Endothelial cell of umbilical vein (primary cell): ENCODE results near the gene PLXNC1. TPM values are rescaled to one million over a fixed set of nuclear protein-coding genes. Genes with fewer than 3 reads are reported as not detected.

ENCODE experiments used
- BruUV-seq: library from RNA; stranded (reverse); fragments of 400-500 nt; replicated peaks from 2 replicates; lab custom pipeline; 2021; lab: Mats Ljungman, UMichigan
- CTCF ChIA-PET: fragments of 300-600, 350-600 bp; sonication (Branson Sonifier 250); formaldehyde crosslinking; loops from one replicate; lab custom pipeline; 2021; ENCODE audit warnings: antibody characterized with exemption, inconsistent platforms; lab: Charles Lee
- POLR2A ChIA-PET: fragments of 300-600, 350-600 bp; sonication (Branson Sonifier 250); formaldehyde crosslinking; loops from one replicate; lab custom pipeline; 2021; ENCODE audit warnings: antibody characterized with exemption, inconsistent platforms; lab: Charles Lee
- DNase-seq: peaks from one replicate; pipeline ENCODE4 v3.0.0-alpha.2; 2011; ENCODE audit warnings: low read depth, low spot score
- FAIRE-seq: peaks from 2 replicates; lab custom pipeline; 2011; peaks lifted over from hg19 to GRCh38; lab: Jason Lieb, UNC
- H2AFZ ChIP-seq: 2 replicates; pipeline ENCODE4 v1.6.0; 2012; ENCODE audit warnings: low read depth, low read length, control low read depth, inconsistent platforms
- H3K27ac ChIP-seq: 2 replicates; pipeline ENCODE4 v1.5.1; 2011; ENCODE audit warnings: low read depth, mild to moderate bottlenecking, control low read depth, low read length, moderate library complexity; ENCODE audit not compliant: insufficient read depth
- H3K27me3 ChIP-seq, 2 experiments: 2 replicates each; pipeline versions ENCODE4 v1.6.0 to v1.6.1; 2011; ENCODE audit warnings: low read length in 2 of 2, mixed read lengths in 1 of 2; ENCODE audit not compliant: control insufficient read depth in 2 of 2, insufficient read depth in 2 of 2
- H3K36me3 ChIP-seq, 2 experiments: 2 replicates in 1 of 2; 3 replicates in 1 of 2; pipeline ENCODE4 v1.5.1; 2011; ENCODE audit warnings: low read length in 2 of 2, mild to moderate bottlenecking in 1 of 2, moderate library complexity in 1 of 2; ENCODE audit not compliant: control insufficient read depth in 2 of 2, insufficient read depth in 2 of 2; ENCODE audit errors: extremely low read depth in 1 of 2
- H3K4me1 ChIP-seq: 3 replicates; pipeline ENCODE4 v1.5.1; 2011; ENCODE audit warnings: mild to moderate bottlenecking, low read length; ENCODE audit not compliant: control insufficient read depth, insufficient read depth; ENCODE audit errors: extremely low read depth
- H3K4me2 ChIP-seq: 2 replicates; pipeline ENCODE4 v1.6.1; 2011; ENCODE audit warnings: low read length, control low read depth, mixed read lengths; ENCODE audit not compliant: insufficient read depth
- H3K4me3 ChIP-seq, 3 experiments: fragments of 200-600 bp in 1 of 3; sonication (generic), shearing (Covaris generic) in 1 of 3; replicated peaks in 1 of 3; 2 replicates each; pipeline ENCODE4 v1.5.1; 2011 to 2016; ENCODE audit warnings: control low read depth in 3 of 3, low read length in 3 of 3, mild to moderate bottlenecking in 2 of 3, inconsistent platforms in 1 of 3, low read depth in 1 of 3, moderate library complexity in 1 of 3; ENCODE audit not compliant: insufficient read depth in 1 of 3
- H3K79me2 ChIP-seq: 2 replicates; pipeline ENCODE4 v1.6.0; 2012; ENCODE audit warnings: low read length, inconsistent platforms; ENCODE audit not compliant: control insufficient read depth, insufficient read depth
- H3K9ac ChIP-seq: replicated peaks from 2 replicates; pipeline ENCODE3; 2011; ENCODE audit warnings: low read length, control low read depth; ENCODE audit not compliant: insufficient read depth; ENCODE audit errors: extremely low read depth
- H3K9me1 ChIP-seq: replicated peaks from 3 replicates; pipeline ENCODE4 v1.6.0; 2011; ENCODE audit warnings: mild to moderate bottlenecking, low read length; ENCODE audit not compliant: control insufficient read depth, insufficient read depth; ENCODE audit errors: extremely low read depth
- H3K9me3 ChIP-seq: replicated peaks from 2 replicates; pipeline ENCODE4 v1.5.1; 2012; ENCODE audit warnings: low read length, inconsistent platforms; ENCODE audit not compliant: control insufficient read depth, insufficient read depth
- H4K20me1 ChIP-seq: replicated peaks from 2 replicates; pipeline ENCODE3; 2011; ENCODE audit warnings: mild to moderate bottlenecking, low read length; ENCODE audit not compliant: control insufficient read depth, insufficient read depth; ENCODE audit errors: extremely low read depth
- EZH2 ChIP-seq: IDR thresholded peaks from 2 replicates; pipeline ENCODE4 v1.6.1; 2012; ENCODE audit warnings: borderline replicate concordance, low read depth, mild to moderate bottlenecking, moderate library complexity, low read length, inconsistent platforms; ENCODE audit not compliant: severe bottlenecking
- FOS ChIP-seq: IDR thresholded peaks from 2 replicates; pipeline ENCODE4 v1.6.1; 2011; ENCODE audit warnings: mild to moderate bottlenecking, low read length, moderate library complexity, borderline replicate concordance; ENCODE audit not compliant: insufficient read depth
- GATA2 ChIP-seq: IDR thresholded peaks from 2 replicates; pipeline ENCODE4 v1.7.0; 2011; ENCODE audit warnings: low read depth, mild to moderate bottlenecking, moderate library complexity, mixed read lengths, low read length; ENCODE audit not compliant: insufficient read length, insufficient read depth
- JUN ChIP-seq: IDR thresholded peaks from 2 replicates; pipeline ENCODE4 v1.6.1; 2011; ENCODE audit warnings: borderline replicate concordance, low read depth; ENCODE audit not compliant: insufficient read length, insufficient read depth
- MYC ChIP-seq: IDR thresholded peaks from one replicate; pipeline ENCODE4 v1.6.1; 2011; ENCODE audit warnings: mild to moderate bottlenecking, low read depth, low read length
- POLR2A ChIP-seq: IDR thresholded peaks from 2 replicates; pipeline ENCODE4 v1.6.1; 2012; ENCODE audit warnings: low read depth, mild to moderate bottlenecking, control low read depth, low read length
- POLR2AphosphoS5 ChIP-seq: IDR thresholded peaks from 2 replicates; pipeline ENCODE4 v1.6.1; 2012; ENCODE audit warnings: low read depth, mild to moderate bottlenecking, control low read depth, low read length, moderate library complexity; ENCODE audit not compliant: insufficient read depth
- dilution Hi-C: fragments of 300-500 bp; cut with MboI; formaldehyde crosslinking; loops from one replicate; pipeline ENCODE4 v1.15.0; 2019; ENCODE audit warnings: low sequenced_read_pairs; ENCODE audit not compliant: extremely low pct_ligation_motif_present
- intact Hi-C: fragments of 100-400 bp; cut with micrococcal nuclease; formaldehyde crosslinking; loops from one replicate; pipeline ENCODE4 v1.10.0; 2022
- polyA plus RNA-seq, 4 experiments: library from polyadenylated mRNA; depleted of rRNA in 3 of 4; stranded (reverse) in 3 of 4; unstranded in 1 of 4; fragments of >200 nt; gene quantifications; 2 replicates each; pipeline versions ENCODE4 v1.2.1 to v1.2.3, GENCODE V29; 2011 to 2012; ENCODE audit warnings: missing spikeins in 1 of 4
- total RNA-seq: library from RNA; stranded (reverse); gene quantifications from 2 replicates; pipeline ENCODE4 v1.2.3, GENCODE V29; 2021
- TF ChIP-seq, protein P1 (sequence below), 2 donors: IDR thresholded peaks; 1 replicate in 1 of 2; 2 replicates in 1 of 2; pipeline ENCODE4 v1.5.1; 2011; ENCODE audit warnings: low read length in 2 of 2, mild to moderate bottlenecking in 2 of 2, moderate library complexity in 2 of 2, control low read depth in 1 of 2, inconsistent platforms in 1 of 2, low read depth in 1 of 2; ENCODE audit not compliant: insufficient read depth in 1 of 2; ENCODE audit errors: extremely low read depth in 1 of 2
- TF ChIP-seq, protein P2 (sequence below): IDR thresholded peaks from 2 replicates; pipeline ENCODE4 v1.6.1; 2011; ENCODE audit not compliant: insufficient read depth, insufficient read length

PLXNC1 gene
- total and polyA plus RNA-seq, 2 donors (not counting 3 experiments of a cell fraction or from before 2014, with no cell fraction given) = 0.04 TPM; not detected in 1

- POLR2A ChIA-PET = no interaction called here
- no peak overlapping the region for H3K27ac ChIP-seq
- no peak for TF ChIP-seq POLR2A
- TF ChIP-seq FOS = no peak
- TF ChIP-seq POLR2AphosphoS5 = no peak
- no peak for TF ChIP-seq EZH2
- TF ChIP-seq, protein P1, sequence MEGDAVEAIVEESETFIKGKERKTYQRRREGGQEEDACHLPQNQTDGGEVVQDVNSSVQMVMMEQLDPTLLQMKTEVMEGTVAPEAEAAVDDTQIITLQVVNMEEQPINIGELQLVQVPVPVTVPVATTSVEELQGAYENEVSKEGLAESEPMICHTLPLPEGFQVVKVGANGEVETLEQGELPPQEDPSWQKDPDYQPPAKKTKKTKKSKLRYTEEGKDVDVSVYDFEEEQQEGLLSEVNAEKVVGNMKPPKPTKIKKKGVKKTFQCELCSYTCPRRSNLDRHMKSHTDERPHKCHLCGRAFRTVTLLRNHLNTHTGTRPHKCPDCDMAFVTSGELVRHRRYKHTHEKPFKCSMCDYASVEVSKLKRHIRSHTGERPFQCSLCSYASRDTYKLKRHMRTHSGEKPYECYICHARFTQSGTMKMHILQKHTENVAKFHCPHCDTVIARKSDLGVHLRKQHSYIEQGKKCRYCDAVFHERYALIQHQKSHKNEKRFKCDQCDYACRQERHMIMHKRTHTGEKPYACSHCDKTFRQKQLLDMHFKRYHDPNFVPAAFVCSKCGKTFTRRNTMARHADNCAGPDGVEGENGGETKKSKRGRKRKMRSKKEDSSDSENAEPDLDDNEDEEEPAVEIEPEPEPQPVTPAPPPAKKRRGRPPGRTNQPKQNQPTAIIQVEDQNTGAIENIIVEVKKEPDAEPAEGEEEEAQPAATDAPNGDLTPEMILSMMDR (IDR thresholded peaks at IDR 0.05; ENCODE audit: extremely low read depth in 1 of 2, insufficient read depth in 1 of 2, low read depth in 1 of 2, low read length in 2 of 2) = no peak
- TF ChIP-seq, protein P2, sequence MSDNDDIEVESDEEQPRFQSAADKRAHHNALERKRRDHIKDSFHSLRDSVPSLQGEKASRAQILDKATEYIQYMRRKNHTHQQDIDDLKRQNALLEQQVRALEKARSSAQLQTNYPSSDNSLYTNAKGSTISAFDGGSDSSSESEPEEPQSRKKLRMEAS = no peak
- no peak for TF ChIP-seq JUN
- TF ChIP-seq GATA2 = no peak
- TF ChIP-seq MYC = no peak
Observed at GRCh38 chr12:94267537-94267872, 119.1 kb downstream of the PLXNC1 start.

More at GRCh38 chr12:94267537-94267872, 119.1 kb downstream of the PLXNC1 start:
- Histone ChIP-seq H3K27me3 (peaks cover 5 to 18% of the 10 kb centered on the region in 2 experiments), H3K9ac (no peak overlapping the region), H3K4me1 (no peaks in the 10 kb centered on the region), H3K4me3 (no peak overlapping the region), H3K4me2 (no peak overlapping the region), H3K36me3 (no peaks in the 10 kb centered on the region), H4K20me1 (no peaks in the 10 kb centered on the region), H2AFZ (no peak overlapping the region), H3K9me1 (no peaks in the 10 kb centered on the region), H3K79me2 (no peaks in the 10 kb centered on the region), H3K9me3 (no peaks in the 10 kb centered on the region)
- intact Hi-C loops (no loop called here), dilution Hi-C loops (no loop called here)
- FAIRE-seq (no peak), DNase-seq (no peak)
- CTCF ChIA-PET = no interaction called here
- BruUV-seq = no TSS peak
